Pancreas (tissue), 10 donors: Measurements from ENCODE around the gene CATSPERD. TPM values are rescaled to one million over a fixed set of nuclear protein-coding genes. Genes with fewer than 3 reads are reported as not detected.
A peak's percentile ranks its signal among the peaks of the same experiment; 100 is the strongest.

ENCODE experiments used
- ATAC-seq, 4 donors: fragments of 200-7000 bp; cut with Tn5 transposase; one replicate each; pipeline versions ENCODE4 v1.8.0 to v1.9.1; 2020; ENCODE audit warnings: mild to moderate bottlenecking in 4 of 4, moderate library complexity in 4 of 4
- DNase-seq, 6 donors: peaks; one replicate each; pipeline ENCODE4 v3.0.0-alpha.2; 2020
- FAIRE-seq: peaks from 2 replicates; lab custom pipeline; 2012; peaks lifted over from hg19 to GRCh38; lab: Jason Lieb, UNC
- H3K27ac ChIP-seq, 4 donors: fragments of 200-600 bp; sonication (generic); 1 replicate in 3 of 4; 2 replicates in 1 of 4; pipeline versions ENCODE4 v1.5.0 to v1.8.0; 2020
- H3K27me3 ChIP-seq, 4 donors: fragments of 200-600 bp; one replicate each; pipeline ENCODE4 v1.8.0; 2021
- H3K36me3 ChIP-seq, 3 donors: fragments of 200-600 bp; sonication (generic) in 1 of 3; one replicate each; pipeline versions ENCODE4 v1.5.0 to v1.8.0; 2020 to 2021
- H3K4me1 ChIP-seq, 3 donors: fragments of 200-600 bp; one replicate each; pipeline ENCODE4 v1.8.0; 2021
- H3K4me3 ChIP-seq, 4 donors: fragments of 200-600 bp; sonication (generic) in 2 of 4; one replicate each; pipeline versions ENCODE4 v1.5.0 to v1.8.0; 2020 to 2021
- H3K9me3 ChIP-seq, 4 donors: fragments of 200-600 bp; one replicate each; pipeline ENCODE4 v1.8.0; 2021
- CTCF ChIP-seq, 4 donors: fragments of 200-600 bp; sonication (generic) in 3 of 4; IDR thresholded peaks; one replicate each; pipeline versions ENCODE4 v1.5.0 to v1.8.0; 2021; ENCODE audit warnings: antibody characterized with exemption in 4 of 4
- WGBS, 2 donors: extraction: QIAGEN DNeasy Blood & Tissue Kit; methylation state at CpG; one replicate each; pipeline ENCODE4 v1.1.7; 2013; 5-methylcytosine and 5-hydroxymethylcytosine counted together
- intact Hi-C, 3 donors: fragments of 100-400 bp; cut with DNase I; formaldehyde crosslinking; loops; one replicate each; pipeline versions ENCODE4 v1.11.1 to v1.14.2; 2022
- polyA plus RNA-seq, 2 donors: library from polyadenylated mRNA; stranded (reverse); fragments of 200-250 nt; gene quantifications; one replicate each; pipeline ENCODE4 v1.2.3, GENCODE V29; 2013
- total RNA-seq, 6 donors: library from RNA; stranded (reverse); fragmentation: NEBNext Ultra II Directional in 4 of 6; extraction: Animal tissue kit (Norgen Biotek cat#: 25700) in 4 of 6; gene quantifications; one replicate each; pipeline versions ENCODE4 v1.2.1 to v1.2.4, GENCODE V29; 2021 to 2023
- donor health status: healthy with polysubstance abuse.
- donor health status: DM: no; HTN: no; CAD: no; lungs with moderate emphysema.
- donor health status: DM: no; HTN: no; CAD: no.
- donor health status: control.
- donor health status: control.
- donor health status: Bipolar disorder and iron deficiency.
- donor health status: DM: yes; HTN: yes; CAD: no.
- donor health status: DM: no; HTN: no; CAD: no.
- donor health status: DM: no; HTN: no; CAD: no.
- donor health status: DM: yes; HTN: yes; CAD: no.

Gene CATSPERD
- total and polyA plus RNA-seq, 8 donors, result not detected

GRCh38 chr19:5790559-5791520, 70.4 kb downstream of the CATSPERD start, which contains the start of gene DUS3L:
Gene DUS3L (minus strand): TSS chr19:5791163. CDS start chr19:5791141, 22 bp downstream.
- H3K4me3 ChIP-seq, result peak within 1 kb of the TSS; percentile 33 to 96 (median 68)
- FAIRE-seq (peak; percentile 88), DNase-seq (peak; percentile 95 to 99 (median 96)), ATAC-seq (peak; percentile 93 to 97 (median 94))
- no peak for TF ChIP-seq CTCF (IDR thresholded peaks at IDR 0.05)
- H3K4me1 ChIP-seq, result peaks cover 0 to 5% (median 0%) of the 10 kb centered on the region in 3 donors
- peaks cover 9 to 38% (median 27%) of the 10 kb centered on the region in 3 donors for H3K36me3 ChIP-seq
- peak within 1 kb of the TSS; percentile 81 to 99 (median 95) for H3K27ac ChIP-seq
- intact Hi-C loops, result no loop called here
- H3K9me3 ChIP-seq, result no peaks in the 10 kb centered on the region
- WGBS, 2 donors, result 11% methylated on average over 71 to 72 of the region's 72 CpGs
- no peaks in the 10 kb centered on the region for H3K27me3 ChIP-seq

GRCh38 chr19:5792224-5792623, 71.8 kb downstream of the CATSPERD start:
- DNase-seq (no peak), ATAC-seq (no peak), FAIRE-seq (no peak)
- H3K27ac ChIP-seq, result no peak overlapping the region
- H3K4me3 ChIP-seq, result no peak overlapping the region
- intact Hi-C loops, result no loop called here
- peaks cover 0 to 5% (median 0%) of the 10 kb centered on the region in 3 donors for H3K4me1 ChIP-seq
- no peak for TF ChIP-seq CTCF (IDR thresholded peaks at IDR 0.05)
- H3K27me3 ChIP-seq, result no peaks in the 10 kb centered on the region
- WGBS, 2 donors, result 94 to 96% methylated on average over 18 of the region's 18 CpGs
- H3K9me3 ChIP-seq, result no peaks in the 10 kb centered on the region
- peaks cover 9 to 24% (median 19%) of the 10 kb centered on the region in 3 donors for H3K36me3 ChIP-seq

GRCh38 chr19:5793188-5793587, 72.8 kb downstream of the CATSPERD start:
- intact Hi-C loops, result no loop called here
- Histone ChIP-seq H3K27me3 (no peaks in the 10 kb centered on the region), H3K9me3 (no peaks in the 10 kb centered on the region), H3K4me1 (peaks cover 0 to 5% (median 0%) of the 10 kb centered on the region in 3 donors), H3K36me3 (peaks cover 4 to 18% (median 14%) of the 10 kb centered on the region in 3 donors), H3K27ac (no peak overlapping the region), H3K4me3 (no peak overlapping the region)
- 91 to 95% methylated on average over 3 of the region's 3 CpGs for WGBS, 2 donors
- ATAC-seq (no peak), DNase-seq (no peak), FAIRE-seq (no peak)
- no peak for TF ChIP-seq CTCF (IDR thresholded peaks at IDR 0.05)

- FAIRE-seq (no peak), DNase-seq (no peak), ATAC-seq (no peak)
- peaks cover 6 to 16% (median 14%) of the 10 kb centered on the region in 3 donors for H3K4me1 ChIP-seq
- WGBS, 2 donors, result 85 to 89% methylated on average over 7 of the region's 7 CpGs
- H3K4me3 ChIP-seq, result no peak overlapping the region
- no peaks in the 10 kb centered on the region for H3K36me3 ChIP-seq
- H3K27ac ChIP-seq, result no peak overlapping the region
- H3K9me3 ChIP-seq, result no peaks in the 10 kb centered on the region
- TF ChIP-seq CTCF (IDR thresholded peaks at IDR 0.05), result no peak
- intact Hi-C loops, result no loop called here
- H3K27me3 ChIP-seq, result no peaks in the 10 kb centered on the region
Observed at GRCh38 chr19:5795382-5795919, 75.0 kb downstream of the CATSPERD start.
